Liver (tissue), 9 donors: Measurements from ENCODE around the gene SLC26A9. TPM values are rescaled to one million over a fixed set of nuclear protein-coding genes. Genes with fewer than 3 reads are reported as not detected.

ENCODE experiments used
- DNase-seq: peaks from one replicate; pipeline ENCODE4 v3.0.0-alpha.2; 2017; ENCODE audit warnings: low spot score
- H3K27ac ChIP-seq, 2 donors: one replicate each; pipeline ENCODE4 v1.7.0; 2013; ENCODE audit warnings: inconsistent platforms in 2 of 2, low read length in 2 of 2, control low read depth in 1 of 2, low read depth in 1 of 2, mild to moderate bottlenecking in 1 of 2
- H3K27me3 ChIP-seq, 4 donors: one replicate each; pipeline versions ENCODE4 v1.6.1 to v1.7.0; 2013; ENCODE audit warnings: low read length in 3 of 4, inconsistent platforms in 1 of 4, mild to moderate bottlenecking in 1 of 4, moderate library complexity in 1 of 4; ENCODE audit not compliant: control insufficient read depth in 4 of 4, insufficient read depth in 4 of 4
- H3K36me3 ChIP-seq, 4 donors: one replicate each; pipeline versions ENCODE4 v1.6.1 to v1.7.0; 2013; ENCODE audit warnings: low read length in 3 of 4, mild to moderate bottlenecking in 3 of 4, low read depth in 1 of 4, moderate library complexity in 1 of 4; ENCODE audit not compliant: control insufficient read depth in 4 of 4, insufficient read depth in 3 of 4
- H3K4me1 ChIP-seq, 4 donors: one replicate each; pipeline versions ENCODE4 v1.6.1 to v1.7.0; 2013; ENCODE audit warnings: low read length in 3 of 4, mild to moderate bottlenecking in 3 of 4, moderate library complexity in 1 of 4; ENCODE audit not compliant: control insufficient read depth in 4 of 4, insufficient read depth in 4 of 4
- H3K4me3 ChIP-seq, 3 donors: one replicate each; pipeline versions ENCODE4 v1.6.1 to v1.7.0; 2013; ENCODE audit warnings: low read length in 3 of 3, control low read depth in 1 of 3, low read depth in 1 of 3, mild to moderate bottlenecking in 1 of 3
- H3K9ac ChIP-seq, 2 donors: one replicate each; pipeline ENCODE4 v1.7.0; 2013; ENCODE audit warnings: low read length in 2 of 2, mild to moderate bottlenecking in 2 of 2, moderate library complexity in 2 of 2, control low read depth in 1 of 2, low read depth in 1 of 2
- H3K9me3 ChIP-seq, 4 donors: one replicate each; pipeline versions ENCODE4 v1.6.1 to v1.7.0; 2013; ENCODE audit warnings: low read length in 3 of 4; ENCODE audit not compliant: control insufficient read depth in 4 of 4
- EGR1 ChIP-seq, 2 donors: IDR thresholded peaks; 2 replicates each; pipeline ENCODE4 v1.6.1; 2016 to 2018; ENCODE audit warnings: antibody characterized with exemption in 2 of 2, low read depth in 2 of 2
- FOXA2 ChIP-seq: IDR thresholded peaks from 2 replicates; pipeline ENCODE4 v1.6.1; 2016; ENCODE audit warnings: antibody characterized with exemption
- GABPA ChIP-seq, 2 donors: IDR thresholded peaks in 1 of 2; conservative IDR thresholded peaks in 1 of 2; 2 replicates each; pipeline ENCODE4 v1.6.1; 2016; ENCODE audit warnings: antibody characterized with exemption in 2 of 2, mild to moderate bottlenecking in 1 of 2, moderate library complexity in 1 of 2
- HNF4A ChIP-seq, 2 donors: conservative IDR thresholded peaks; 2 replicates each; pipeline ENCODE4 v1.6.1; 2016; ENCODE audit warnings: antibody characterized with exemption in 2 of 2, mild to moderate bottlenecking in 2 of 2
- HNF4G ChIP-seq: IDR thresholded peaks from 2 replicates; pipeline ENCODE4 v1.6.1; 2016; ENCODE audit warnings: antibody characterized with exemption
- JUND ChIP-seq, 2 donors: IDR thresholded peaks; 2 replicates each; pipeline ENCODE4 v1.6.1; 2016; ENCODE audit warnings: antibody characterized with exemption in 2 of 2
- NR2F2 ChIP-seq: IDR thresholded peaks from 2 replicates; pipeline ENCODE4 v1.6.1; 2016; ENCODE audit warnings: antibody characterized with exemption
- RAD21 ChIP-seq, 2 donors: IDR thresholded peaks; 2 replicates each; pipeline ENCODE4 v1.6.1; 2016; ENCODE audit warnings: antibody characterized with exemption in 2 of 2, mild to moderate bottlenecking in 2 of 2
- RXRA ChIP-seq, 2 donors: IDR thresholded peaks; 2 replicates each; pipeline ENCODE4 v1.6.1; 2017 to 2018; ENCODE audit warnings: antibody characterized with exemption in 2 of 2, mild to moderate bottlenecking in 1 of 2
- SP1 ChIP-seq: IDR thresholded peaks from 2 replicates; pipeline ENCODE4 v1.6.1; 2018; ENCODE audit warnings: antibody characterized with exemption, mild to moderate bottlenecking
- TAF1 ChIP-seq: conservative IDR thresholded peaks from 2 replicates; pipeline ENCODE4 v1.6.1; 2016; ENCODE audit warnings: antibody characterized with exemption, mild to moderate bottlenecking
- YY1 ChIP-seq: IDR thresholded peaks from 2 replicates; pipeline ENCODE4 v1.6.1; 2016; ENCODE audit warnings: antibody characterized with exemption, mild to moderate bottlenecking
- WGBS: extraction: QIAGEN DNeasy Blood & Tissue Kit; methylation state at CpG from one replicate; pipeline ENCODE4 v1.1.7; 2013; 5-methylcytosine and 5-hydroxymethylcytosine counted together
- polyA plus RNA-seq, 2 donors: library from polyadenylated mRNA; stranded (reverse) in 1 of 2; unstranded in 1 of 2; fragments of 200-250 nt in 1 of 2; fragments of >200 nt in 1 of 2; fragmentation: Nextera tagmentation in 1 of 2; extraction: Ambion mirVana in 1 of 2; gene quantifications; one replicate each; pipeline versions ENCODE4 v1.2.1 to v1.2.3, GENCODE V29; 2013 to 2015
- total RNA-seq, 2 donors: library from RNA; depleted of rRNA; stranded (reverse); fragments of >200 nt; gene quantifications; one replicate each; pipeline ENCODE4 v1.2.3, GENCODE V29; 2014
- TF ChIP-seq, protein P1 (sequence below): IDR thresholded peaks from 2 replicates; pipeline ENCODE4 v1.6.1; 2016; ENCODE audit warnings: antibody characterized with exemption
- TF ChIP-seq, protein P2 (sequence below): IDR thresholded peaks from 2 replicates; pipeline ENCODE4 v1.6.1; 2016; ENCODE audit warnings: antibody characterized with exemption
- donor health status: healthy.
- donor health status: healthy.
- donor health status: healthy.
- donor health status: healthy.
- donor health status: healthy.

Gene SLC26A9
- total and polyA plus RNA-seq, 4 donors: not detected

GRCh38 chr1:205951746-205952145 lies 8.5 kb upstream of the SLC26A9 start:
- no peak for TF ChIP-seq RAD21 (IDR thresholded peaks at IDR 0.05)
- no peak for TF ChIP-seq RXRA (IDR thresholded peaks at IDR 0.05)
- TF ChIP-seq FOXA2: no peak
- TF ChIP-seq, protein P1, sequence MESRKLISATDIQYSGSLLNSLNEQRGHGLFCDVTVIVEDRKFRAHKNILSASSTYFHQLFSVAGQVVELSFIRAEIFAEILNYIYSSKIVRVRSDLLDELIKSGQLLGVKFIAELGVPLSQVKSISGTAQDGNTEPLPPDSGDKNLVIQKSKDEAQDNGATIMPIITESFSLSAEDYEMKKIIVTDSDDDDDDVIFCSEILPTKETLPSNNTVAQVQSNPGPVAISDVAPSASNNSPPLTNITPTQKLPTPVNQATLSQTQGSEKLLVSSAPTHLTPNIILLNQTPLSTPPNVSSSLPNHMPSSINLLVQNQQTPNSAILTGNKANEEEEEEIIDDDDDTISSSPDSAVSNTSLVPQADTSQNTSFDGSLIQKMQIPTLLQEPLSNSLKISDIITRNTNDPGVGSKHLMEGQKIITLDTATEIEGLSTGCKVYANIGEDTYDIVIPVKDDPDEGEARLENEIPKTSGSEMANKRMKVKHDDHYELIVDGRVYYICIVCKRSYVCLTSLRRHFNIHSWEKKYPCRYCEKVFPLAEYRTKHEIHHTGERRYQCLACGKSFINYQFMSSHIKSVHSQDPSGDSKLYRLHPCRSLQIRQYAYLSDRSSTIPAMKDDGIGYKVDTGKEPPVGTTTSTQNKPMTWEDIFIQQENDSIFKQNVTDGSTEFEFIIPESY: no peak
- TF ChIP-seq, protein P2, sequence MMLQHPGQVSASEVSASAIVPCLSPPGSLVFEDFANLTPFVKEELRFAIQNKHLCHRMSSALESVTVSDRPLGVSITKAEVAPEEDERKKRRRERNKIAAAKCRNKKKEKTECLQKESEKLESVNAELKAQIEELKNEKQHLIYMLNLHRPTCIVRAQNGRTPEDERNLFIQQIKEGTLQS: no peak
- no peak for TF ChIP-seq TAF1
- no peak for TF ChIP-seq GABPA (IDR thresholded peaks at IDR 0.05 in 1 of 2, conservative IDR thresholded peaks at IDR 0.05 in 1 of 2)
- TF ChIP-seq SP1: no peak
- no peak for TF ChIP-seq JUND (IDR thresholded peaks at IDR 0.05)
- TF ChIP-seq NR2F2: no peak
- TF ChIP-seq HNF4A (conservative IDR thresholded peaks at IDR 0.05): no peak
- no peak for TF ChIP-seq EGR1 (IDR thresholded peaks at IDR 0.05; ENCODE audit: low read depth in 2 of 2)
- no peak for TF ChIP-seq HNF4G
- no peak overlapping the region for H3K27ac ChIP-seq
- no peak for DNase-seq
- H3K9ac ChIP-seq: no peak overlapping the region
- 95% methylated on average over 1 of the region's 1 CpG for WGBS
- no peaks in the 10 kb centered on the region for H3K4me1 ChIP-seq
- no peaks in the 10 kb centered on the region for H3K9me3 ChIP-seq
- H3K36me3 ChIP-seq: no peaks in the 10 kb centered on the region
- peaks cover 0 to 10% (median under 1%) of the 10 kb centered on the region in 4 donors for H3K27me3 ChIP-seq
- H3K4me3 ChIP-seq: no peak overlapping the region

GRCh38 chr1:205950826-205951549 lies 7.7 kb upstream of the SLC26A9 start:
- H3K27me3 ChIP-seq: peaks cover 0 to 6% (median 2%) of the 10 kb centered on the region in 4 donors
- H3K9ac ChIP-seq: no peak overlapping the region
- no peak overlapping the region for H3K27ac ChIP-seq
- no peak for DNase-seq
- H3K36me3 ChIP-seq: no peaks in the 10 kb centered on the region
- H3K9me3 ChIP-seq: no peaks in the 10 kb centered on the region
- no peaks in the 10 kb centered on the region for H3K4me1 ChIP-seq
- H3K4me3 ChIP-seq: no peak overlapping the region
- 86% methylated on average over 7 of the region's 7 CpGs for WGBS
- no peak for TF ChIP-seq HNF4A (conservative IDR thresholded peaks at IDR 0.05)
- no peak for TF ChIP-seq HNF4G
- no peak for TF ChIP-seq RXRA (IDR thresholded peaks at IDR 0.05)

DNA sequence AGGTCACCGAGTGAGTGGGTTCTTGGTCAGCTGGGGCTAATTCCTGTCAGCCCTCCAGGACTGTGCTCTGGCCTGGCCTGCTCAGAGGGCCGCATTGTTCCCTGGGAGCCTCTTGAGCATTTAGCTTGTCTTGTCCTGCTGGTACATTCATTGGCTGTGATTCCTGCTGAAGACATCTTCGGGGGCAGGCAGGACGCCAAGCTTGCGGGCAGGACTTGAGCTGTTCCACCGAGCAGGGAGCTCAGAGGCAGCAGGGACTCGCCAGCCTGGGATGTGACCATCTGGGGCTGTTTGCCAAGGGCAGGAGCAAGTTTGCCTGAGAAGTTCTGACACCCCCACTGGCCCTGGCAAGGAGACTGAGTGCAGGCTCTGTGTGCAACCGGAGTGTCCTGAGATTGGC lies 7.0 kb upstream of the SLC26A9 start:
- no peak for DNase-seq
- peaks cover 0 to 5% (median 2%) of the 10 kb centered on the region in 4 donors for H3K27me3 ChIP-seq
- H3K27ac ChIP-seq: no peak overlapping the region

More for the DNA sequence above, 7.0 kb upstream of the SLC26A9 start:
- WGBS: 86% methylated on average over 8 of the region's 8 CpGs
- TF ChIP-seq YY1 (no peak), GABPA (IDR thresholded peaks at IDR 0.05 in 1 of 2, conservative IDR thresholded peaks at IDR 0.05 in 1 of 2) (no peak), HNF4A (conservative IDR thresholded peaks at IDR 0.05) (no peak), HNF4G (no peak), RAD21 (IDR thresholded peaks at IDR 0.05) (no peak)
- Histone ChIP-seq H3K9ac (no peak overlapping the region), H3K36me3 (no peaks in the 10 kb centered on the region), H3K4me3 (no peak overlapping the region), H3K9me3 (no peaks in the 10 kb centered on the region), H3K4me1 (no peaks in the 10 kb centered on the region)
